SK-N-SH treated with all-trans-retinoic acid at 6 μM for 48 hours (cell line): ENCODE measurements around the gene ETS1.

ENCODE experiments used
- ATAC-seq: fragments of 200-7000 bp; cut with Tn5 transposase; 3 replicates; pipeline ENCODE4 v1.9.1; 2020; ENCODE audit warnings: mild to moderate bottlenecking, moderate library complexity
- ARNTL ChIP-seq: fragments of 450-650 bp; formaldehyde crosslinking; IDR thresholded peaks from 2 replicates; pipeline ENCODE4 v1.5.0; 2020; ENCODE audit warnings: low read depth, mild to moderate bottlenecking, moderate library complexity, borderline replicate concordance
- ESRRG ChIP-seq: fragments of 250-450 bp; sonication (Bioruptor Pico); IDR thresholded peaks from 2 replicates; pipeline ENCODE4 v1.6.1; 2021; ENCODE audit warnings: mild to moderate bottlenecking
- GLIS3 ChIP-seq: fragments of 250-450 bp; sonication (Bioruptor Pico); IDR thresholded peaks from 2 replicates; pipeline ENCODE4 v1.5.0; 2020; ENCODE audit warnings: mild to moderate bottlenecking, moderate library complexity
- ISL1 ChIP-seq: fragments of 250-450 bp; sonication (Bioruptor Pico); IDR thresholded peaks from 2 replicates; pipeline ENCODE4 v2.1.2; 2022; ENCODE audit warnings: mild to moderate bottlenecking, moderate library complexity
- OSR1 ChIP-seq: fragments of 250-450 bp; sonication (Bioruptor Pico); IDR thresholded peaks from 2 replicates; pipeline ENCODE4 v1.8.0; 2022; ENCODE audit warnings: moderate library complexity, mild to moderate bottlenecking, inconsistent platforms
- PPARA ChIP-seq: fragments of 250-450 bp; sonication (Bioruptor Pico); IDR thresholded peaks from 2 replicates; pipeline ENCODE4 v1.5.0; 2020; ENCODE audit warnings: mild to moderate bottlenecking, borderline replicate concordance
- TCF4 ChIP-seq: fragments of 250-450 bp; sonication (Bioruptor Pico); IDR thresholded peaks from 2 replicates; pipeline ENCODE4 v1.8.0; 2021; ENCODE audit warnings: mild to moderate bottlenecking, moderate library complexity, borderline replicate concordance
- TOX ChIP-seq: fragments of 250-450 bp; sonication (Bioruptor Pico); IDR thresholded peaks from 2 replicates; pipeline ENCODE4 v1.8.0; 2021; ENCODE audit warnings: mild to moderate bottlenecking, moderate library complexity, borderline replicate concordance
- ZFP3 ChIP-seq: fragments of 250-450 bp; sonication (Bioruptor Pico); IDR thresholded peaks from 2 replicates; pipeline ENCODE4 v1.5.0; 2020; ENCODE audit warnings: mild to moderate bottlenecking, moderate library complexity
- ZFP30 ChIP-seq: fragments of 450-650 bp; formaldehyde crosslinking; IDR thresholded peaks from 2 replicates; pipeline ENCODE4 v1.5.0; 2022; ENCODE audit warnings: mild to moderate bottlenecking, moderate library complexity
- ZNF565 ChIP-seq: fragments of 450-650 bp; formaldehyde crosslinking; conservative IDR thresholded peaks from 2 replicates; pipeline ENCODE4 v1.5.0; 2020; ENCODE audit warnings: low read depth, mild to moderate bottlenecking, moderate library complexity
- ZNF70 ChIP-seq: fragments of 450-650 bp; formaldehyde crosslinking; IDR thresholded peaks from 2 replicates; pipeline ENCODE4 v1.5.0; 2020; ENCODE audit warnings: mild to moderate bottlenecking, moderate library complexity
- ZNF8 ChIP-seq: fragments of 450-650 bp; formaldehyde crosslinking; IDR thresholded peaks from 2 replicates; pipeline ENCODE4 v1.5.0; 2020; ENCODE audit warnings: mild to moderate bottlenecking, moderate library complexity
- TF ChIP-seq, protein P1 (sequence below): fragments of 250-450 bp; sonication (Bioruptor Pico); IDR thresholded peaks from 2 replicates; pipeline ENCODE4 v1.8.0; 2020; ENCODE audit warnings: mild to moderate bottlenecking, moderate library complexity, borderline replicate concordance
- TF ChIP-seq, protein P2 (sequence below): fragments of 250-450 bp; sonication (Bioruptor Pico); IDR thresholded peaks from 2 replicates; pipeline ENCODE4 v1.5.1; 2021; ENCODE audit warnings: mild to moderate bottlenecking, moderate library complexity
- TF ChIP-seq, protein P3 (sequence below): fragments of 250-450 bp; sonication (Bioruptor Pico); IDR thresholded peaks from 2 replicates; pipeline ENCODE4 v1.5.0; 2020; ENCODE audit warnings: mild to moderate bottlenecking, moderate library complexity
- TF ChIP-seq, protein P4 (sequence below): fragments of 250-450 bp; sonication (Bioruptor Pico); IDR thresholded peaks from 2 replicates; pipeline ENCODE4 v1.8.0; 2021; ENCODE audit warnings: low read depth, mild to moderate bottlenecking, moderate library complexity, borderline replicate concordance
- TF ChIP-seq, protein P5 (sequence below): fragments of 250-450 bp; sonication (Bioruptor Pico); IDR thresholded peaks from 2 replicates; pipeline ENCODE4 v1.5.1; 2020; ENCODE audit warnings: low read depth, mild to moderate bottlenecking, moderate library complexity

The ETS1 gene

DNA sequence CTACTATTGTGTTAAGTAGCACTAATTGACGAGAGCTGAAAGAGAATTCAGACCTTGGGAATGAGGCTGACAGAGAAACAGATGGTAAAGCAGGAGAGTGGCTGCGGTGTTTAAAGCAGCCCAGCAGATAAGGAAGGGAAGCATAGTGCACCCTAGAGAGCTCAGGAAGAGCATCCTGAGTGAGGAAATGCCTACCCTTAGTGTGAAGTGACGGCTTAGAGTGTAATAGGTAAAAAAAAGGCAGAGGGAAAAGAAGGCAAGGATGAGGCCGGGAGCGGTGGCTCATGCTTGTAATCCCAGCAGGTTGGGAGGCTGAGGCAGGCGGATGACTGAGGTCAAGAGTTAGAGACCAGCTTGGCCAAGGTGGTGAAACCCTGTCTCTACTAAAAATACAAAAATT, 22.4 kb upstream of the ETS1 start:
- TF ChIP-seq ZNF70 (no peak), PPARA (CRISPR knock-in tag) (no peak), TOX (CRISPR knock-in tag) (no peak), ISL1 (CRISPR knock-in tag) (no peak), ESRRG (CRISPR knock-in tag) (no peak), TCF4 (no peak), ZNF8 (no peak), ZNF565 (CRISPR knock-in tag) (no peak), ZFP30 (no peak), GLIS3 (CRISPR knock-in tag) (no peak), ZFP3 (CRISPR knock-in tag) (no peak), ARNTL (no peak)
- TF ChIP-seq, protein P1, sequence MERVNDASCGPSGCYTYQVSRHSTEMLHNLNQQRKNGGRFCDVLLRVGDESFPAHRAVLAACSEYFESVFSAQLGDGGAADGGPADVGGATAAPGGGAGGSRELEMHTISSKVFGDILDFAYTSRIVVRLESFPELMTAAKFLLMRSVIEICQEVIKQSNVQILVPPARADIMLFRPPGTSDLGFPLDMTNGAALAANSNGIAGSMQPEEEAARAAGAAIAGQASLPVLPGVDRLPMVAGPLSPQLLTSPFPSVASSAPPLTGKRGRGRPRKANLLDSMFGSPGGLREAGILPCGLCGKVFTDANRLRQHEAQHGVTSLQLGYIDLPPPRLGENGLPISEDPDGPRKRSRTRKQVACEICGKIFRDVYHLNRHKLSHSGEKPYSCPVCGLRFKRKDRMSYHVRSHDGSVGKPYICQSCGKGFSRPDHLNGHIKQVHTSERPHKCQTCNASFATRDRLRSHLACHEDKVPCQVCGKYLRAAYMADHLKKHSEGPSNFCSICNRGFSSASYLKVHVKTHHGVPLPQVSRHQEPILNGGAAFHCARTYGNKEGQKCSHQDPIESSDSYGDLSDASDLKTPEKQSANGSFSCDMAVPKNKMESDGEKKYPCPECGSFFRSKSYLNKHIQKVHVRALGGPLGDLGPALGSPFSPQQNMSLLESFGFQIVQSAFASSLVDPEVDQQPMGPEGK (CRISPR knock-in tag): no peak
- TF ChIP-seq, protein P2, sequence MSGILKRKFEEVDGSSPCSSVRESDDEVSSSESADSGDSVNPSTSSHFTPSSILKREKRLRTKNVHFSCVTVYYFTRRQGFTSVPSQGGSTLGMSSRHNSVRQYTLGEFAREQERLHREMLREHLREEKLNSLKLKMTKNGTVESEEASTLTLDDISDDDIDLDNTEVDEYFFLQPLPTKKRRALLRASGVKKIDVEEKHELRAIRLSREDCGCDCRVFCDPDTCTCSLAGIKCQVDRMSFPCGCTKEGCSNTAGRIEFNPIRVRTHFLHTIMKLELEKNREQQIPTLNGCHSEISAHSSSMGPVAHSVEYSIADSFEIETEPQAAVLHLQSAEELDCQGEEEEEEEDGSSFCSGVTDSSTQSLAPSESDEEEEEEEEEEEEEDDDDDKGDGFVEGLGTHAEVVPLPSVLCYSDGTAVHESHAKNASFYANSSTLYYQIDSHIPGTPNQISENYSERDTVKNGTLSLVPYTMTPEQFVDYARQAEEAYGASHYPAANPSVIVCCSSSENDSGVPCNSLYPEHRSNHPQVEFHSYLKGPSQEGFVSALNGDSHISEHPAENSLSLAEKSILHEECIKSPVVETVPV (CRISPR knock-in tag): no peak
- TF ChIP-seq, protein P3, sequence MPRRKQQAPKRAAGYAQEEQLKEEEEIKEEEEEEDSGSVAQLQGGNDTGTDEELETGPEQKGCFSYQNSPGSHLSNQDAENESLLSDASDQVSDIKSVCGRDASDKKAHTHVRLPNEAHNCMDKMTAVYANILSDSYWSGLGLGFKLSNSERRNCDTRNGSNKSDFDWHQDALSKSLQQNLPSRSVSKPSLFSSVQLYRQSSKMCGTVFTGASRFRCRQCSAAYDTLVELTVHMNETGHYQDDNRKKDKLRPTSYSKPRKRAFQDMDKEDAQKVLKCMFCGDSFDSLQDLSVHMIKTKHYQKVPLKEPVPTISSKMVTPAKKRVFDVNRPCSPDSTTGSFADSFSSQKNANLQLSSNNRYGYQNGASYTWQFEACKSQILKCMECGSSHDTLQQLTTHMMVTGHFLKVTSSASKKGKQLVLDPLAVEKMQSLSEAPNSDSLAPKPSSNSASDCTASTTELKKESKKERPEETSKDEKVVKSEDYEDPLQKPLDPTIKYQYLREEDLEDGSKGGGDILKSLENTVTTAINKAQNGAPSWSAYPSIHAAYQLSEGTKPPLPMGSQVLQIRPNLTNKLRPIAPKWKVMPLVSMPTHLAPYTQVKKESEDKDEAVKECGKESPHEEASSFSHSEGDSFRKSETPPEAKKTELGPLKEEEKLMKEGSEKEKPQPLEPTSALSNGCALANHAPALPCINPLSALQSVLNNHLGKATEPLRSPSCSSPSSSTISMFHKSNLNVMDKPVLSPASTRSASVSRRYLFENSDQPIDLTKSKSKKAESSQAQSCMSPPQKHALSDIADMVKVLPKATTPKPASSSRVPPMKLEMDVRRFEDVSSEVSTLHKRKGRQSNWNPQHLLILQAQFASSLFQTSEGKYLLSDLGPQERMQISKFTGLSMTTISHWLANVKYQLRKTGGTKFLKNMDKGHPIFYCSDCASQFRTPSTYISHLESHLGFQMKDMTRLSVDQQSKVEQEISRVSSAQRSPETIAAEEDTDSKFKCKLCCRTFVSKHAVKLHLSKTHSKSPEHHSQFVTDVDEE (CRISPR knock-in tag): no peak
- ATAC-seq: no peak

GRCh38 chr11:128608746-128609407, 21.5 kb upstream of the ETS1 start:
- TF ChIP-seq, protein P3 (CRISPR knock-in tag): no peak
- ATAC-seq: no peak

- no peak for ATAC-seq
- TF ChIP-seq, protein P4, sequence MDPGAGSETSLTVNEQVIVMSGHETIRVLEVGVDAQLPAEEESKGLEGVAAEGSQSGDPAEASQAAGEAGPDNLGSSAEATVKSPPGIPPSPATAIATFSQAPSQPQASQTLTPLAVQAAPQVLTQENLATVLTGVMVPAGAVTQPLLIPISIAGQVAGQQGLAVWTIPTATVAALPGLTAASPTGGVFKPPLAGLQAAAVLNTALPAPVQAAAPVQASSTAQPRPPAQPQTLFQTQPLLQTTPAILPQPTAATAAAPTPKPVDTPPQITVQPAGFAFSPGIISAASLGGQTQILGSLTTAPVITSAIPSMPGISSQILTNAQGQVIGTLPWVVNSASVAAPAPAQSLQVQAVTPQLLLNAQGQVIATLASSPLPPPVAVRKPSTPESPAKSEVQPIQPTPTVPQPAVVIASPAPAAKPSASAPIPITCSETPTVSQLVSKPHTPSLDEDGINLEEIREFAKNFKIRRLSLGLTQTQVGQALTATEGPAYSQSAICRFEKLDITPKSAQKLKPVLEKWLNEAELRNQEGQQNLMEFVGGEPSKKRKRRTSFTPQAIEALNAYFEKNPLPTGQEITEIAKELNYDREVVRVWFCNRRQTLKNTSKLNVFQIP (CRISPR knock-in tag): no peak
- TF ChIP-seq OSR1 (CRISPR knock-in tag) (no peak), ZNF8 (no peak), TCF4 (no peak), ZNF565 (CRISPR knock-in tag) (no peak), TOX (CRISPR knock-in tag) (no peak), ARNTL (no peak)
- TF ChIP-seq, protein P5, sequence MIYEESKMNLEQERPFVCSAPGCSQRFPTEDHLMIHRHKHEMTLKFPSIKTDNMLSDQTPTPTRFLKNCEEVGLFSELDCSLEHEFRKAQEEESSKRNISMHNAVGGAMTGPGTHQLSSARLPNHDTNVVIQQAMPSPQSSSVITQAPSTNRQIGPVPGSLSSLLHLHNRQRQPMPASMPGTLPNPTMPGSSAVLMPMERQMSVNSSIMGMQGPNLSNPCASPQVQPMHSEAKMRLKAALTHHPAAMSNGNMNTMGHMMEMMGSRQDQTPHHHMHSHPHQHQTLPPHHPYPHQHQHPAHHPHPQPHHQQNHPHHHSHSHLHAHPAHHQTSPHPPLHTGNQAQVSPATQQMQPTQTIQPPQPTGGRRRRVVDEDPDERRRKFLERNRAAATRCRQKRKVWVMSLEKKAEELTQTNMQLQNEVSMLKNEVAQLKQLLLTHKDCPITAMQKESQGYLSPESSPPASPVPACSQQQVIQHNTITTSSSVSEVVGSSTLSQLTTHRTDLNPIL (CRISPR knock-in tag): no peak
Measured at GRCh38 chr11:128607819-128608218, 20.5 kb upstream of the ETS1 start.
